Peyer's patch (tissue), 4 donors: Measurements from ENCODE around the gene GPR132.

Experiments used
- CTCF ChIP-seq, 6 experiments: fragments of 450-650 bp in 4 of 6; fragments of 200-600 bp in 2 of 6; sonication (generic) in 1 of 6; IDR thresholded peaks; one replicate each; pipeline ENCODE4 v1.5.1; 2017 to 2019; ENCODE audit warnings: antibody characterized with exemption in 6 of 6, mild to moderate bottlenecking in 3 of 6, moderate library complexity in 1 of 6
- POLR2A ChIP-seq, 2 donors: fragments of 450-650 bp; IDR thresholded peaks; one replicate each; pipeline ENCODE4 v1.5.1; 2017; ENCODE audit warnings: antibody characterized with exemption in 2 of 2, mild to moderate bottlenecking in 2 of 2, moderate library complexity in 2 of 2

DNA sequence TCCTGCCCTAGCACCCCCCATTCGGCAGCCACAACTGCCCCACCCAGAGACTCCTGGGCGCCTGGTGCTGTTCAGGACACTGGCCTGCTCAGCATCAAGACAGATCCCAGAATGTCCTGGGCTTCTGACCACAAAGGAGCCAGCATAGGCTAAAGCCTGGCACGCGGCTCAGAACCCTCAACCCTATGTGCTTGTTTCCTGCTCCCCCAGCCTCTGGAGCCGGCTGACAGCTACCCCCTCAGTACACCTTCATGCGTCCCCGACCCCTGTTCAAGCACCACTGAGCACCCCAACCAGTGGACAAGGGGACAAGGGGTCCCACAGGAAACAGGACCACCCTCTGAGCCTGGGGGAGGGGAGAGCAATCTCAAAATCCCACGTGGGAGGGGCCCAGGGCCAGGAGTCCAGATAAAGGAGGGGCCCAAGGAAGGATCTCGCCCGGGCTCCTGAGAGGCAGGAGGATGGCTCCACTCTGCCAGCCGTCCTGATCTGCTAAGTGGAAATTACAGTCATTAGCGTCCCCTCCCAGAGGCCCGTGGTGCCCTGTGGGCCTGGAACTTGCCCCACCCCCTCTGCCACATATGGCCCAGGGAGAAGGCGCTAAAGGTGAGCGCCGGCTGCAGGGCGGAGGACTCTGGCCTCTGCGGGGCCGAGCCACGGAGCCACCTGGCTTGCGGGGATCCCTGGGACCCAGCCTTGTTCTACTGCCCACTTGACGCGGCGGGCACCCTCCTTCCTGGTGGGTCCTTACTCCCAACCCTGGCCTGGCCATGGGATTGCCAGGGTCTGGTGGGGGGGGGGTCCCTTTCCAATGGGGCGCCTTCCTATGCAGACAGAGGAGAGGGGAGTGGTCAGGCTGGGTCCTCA is 27.2 kb upstream of the GPR132 start:
- TF ChIP-seq CTCF (IDR thresholded peaks at IDR 0.05) (peak in 1 of 6 experiments; percentile 1), POLR2A (IDR thresholded peaks at IDR 0.05) (peak; percentile 77 to 80)
